GM12874 (cell line): ENCODE results near the gene HOXB8.

Experiments
- CTCF ChIP-seq: IDR thresholded peaks from 2 replicates; pipeline ENCODE4 v1.5.1; 2011; ENCODE audit warnings: low read depth, mild to moderate bottlenecking, control low read depth, low read length, moderate library complexity; ENCODE audit not compliant: insufficient read depth

The HOXB8 gene

GRCh38 chr17:48625495-48626244, 10.6 kb upstream of the HOXB8 start:
- TF ChIP-seq CTCF: no peak

DNA sequence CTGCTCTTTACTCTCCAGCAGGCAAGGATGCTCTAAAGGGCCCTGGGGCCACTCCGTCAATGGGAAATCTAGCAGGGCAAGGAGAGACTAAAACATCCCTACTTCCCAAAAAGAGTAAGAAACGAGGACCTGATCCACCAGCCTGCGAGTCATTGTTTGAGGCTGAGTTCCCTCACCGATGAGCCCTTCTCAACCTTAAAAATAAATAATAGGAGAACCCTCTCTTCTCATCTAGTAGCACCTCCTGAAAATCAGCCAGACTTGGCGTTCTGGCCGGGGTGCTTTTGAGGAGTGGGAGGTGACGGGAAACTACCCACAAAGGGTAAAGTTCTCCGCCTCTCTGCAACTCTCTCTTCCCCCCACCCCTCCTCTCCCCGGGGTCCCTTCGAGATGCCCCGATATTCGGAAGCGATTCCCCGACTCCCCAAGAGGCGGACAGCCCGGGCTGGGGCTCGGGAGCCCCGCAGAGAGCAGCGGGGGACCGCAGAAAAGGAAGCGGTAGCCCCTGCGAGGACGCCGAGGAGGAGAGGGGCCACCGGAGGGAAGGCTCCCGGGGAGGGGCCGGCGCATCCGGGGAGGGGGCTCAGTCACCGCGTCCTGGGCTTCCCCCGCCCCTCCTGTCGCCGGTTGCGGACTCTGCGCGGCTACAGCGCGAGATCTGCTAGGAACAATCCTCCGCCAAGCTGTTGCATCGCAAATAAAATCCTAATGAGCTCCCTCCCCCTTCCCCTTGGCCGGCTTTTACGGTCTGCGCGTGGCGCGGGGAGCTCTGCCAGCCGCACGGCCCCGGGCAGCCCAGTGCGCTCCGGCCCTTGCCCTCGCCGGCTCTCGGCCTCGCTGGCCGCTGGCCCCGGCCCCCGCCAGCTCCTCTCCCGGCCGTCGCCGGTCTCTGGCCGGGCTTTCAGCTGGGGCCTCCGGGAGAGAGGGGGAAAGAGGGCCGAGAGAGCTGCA, 9.7 kb upstream of the HOXB8 start:
- TF ChIP-seq CTCF: no peak

GRCh38 chr17:48624118-48624517, 9.0 kb upstream of the HOXB8 start:
- no peak for TF ChIP-seq CTCF

DNA sequence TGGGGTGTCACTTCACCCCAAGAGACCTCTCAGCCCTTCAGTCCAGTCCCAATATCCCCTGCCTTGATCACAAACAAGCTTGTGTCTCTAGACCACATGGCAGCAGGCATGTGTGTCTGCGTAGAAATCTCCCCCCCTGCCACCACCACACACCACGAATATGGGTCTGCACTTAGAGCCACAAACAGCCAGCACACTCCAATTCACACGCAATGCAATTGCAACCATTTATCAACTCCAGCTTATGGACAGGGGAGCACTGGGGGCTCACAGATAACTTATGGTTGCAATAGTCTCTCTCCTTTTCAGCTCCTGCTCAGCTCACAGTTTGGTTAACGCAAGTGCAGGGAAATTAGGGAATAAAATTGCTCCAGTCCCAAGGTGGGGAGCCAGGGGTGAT, 8.5 kb upstream of the HOXB8 start:
- TF ChIP-seq CTCF: no peak

DNA sequence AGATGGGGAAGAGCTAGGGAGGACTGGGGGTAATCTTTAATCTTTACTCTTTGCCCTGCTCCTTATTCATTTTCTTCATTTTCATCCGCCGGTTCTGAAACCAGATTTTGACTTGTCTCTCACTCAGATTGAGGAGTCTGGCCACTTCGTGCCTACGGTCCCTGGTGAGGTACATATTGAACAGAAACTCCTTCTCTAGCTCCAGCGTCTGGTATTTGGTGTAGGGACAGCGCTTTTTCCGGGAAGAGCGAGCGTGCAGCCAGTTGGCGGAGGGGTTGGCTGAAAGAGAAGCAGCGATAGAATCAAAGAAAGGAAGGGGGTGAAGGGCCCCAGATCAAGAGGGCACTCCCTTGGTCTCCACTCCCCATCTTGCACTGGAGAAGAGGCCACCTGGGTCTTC, 7.8 kb upstream of the HOXB8 start:
- no peak for TF ChIP-seq CTCF

GRCh38 chr17:48621410-48622392, 6.6 kb upstream of the HOXB8 start:
- TF ChIP-seq CTCF: no peak
